ENCODE data around the gene SCNN1B. TPM values are rescaled to one million over a fixed set of nuclear protein-coding genes. Genes with fewer than 3 reads are reported as not detected.

The SCNN1B gene
- total RNA-seq, 2 donors from 2014 or later, result not detected

GRCh38 chr16:23257682-23258081 is 44.4 kb upstream of the SCNN1B start:
- H3K36me3 ChIP-seq (ENCODE audit: control insufficient read depth, insufficient read depth, low read length), result no peaks in the 10 kb centered on the region
- Mint-ChIP-seq H3K4me1 (no peaks in the 10 kb centered on the region), H3K27ac (no peak overlapping the region), H3K4me3 (no peak overlapping the region), H3K27me3 (ENCODE audit: insufficient read depth) (peaks cover 3% of the 10 kb centered on the region), H3K36me3 (ENCODE audit: low read depth) (no peaks in the 10 kb centered on the region), H3K9me3 (no peaks in the 10 kb centered on the region)
- no peak for TF ChIP-seq CTCF (conservative IDR thresholded peaks at IDR 0.05)
- DNase-seq, result no peak
- no peak overlapping the region for H3K4me3 ChIP-seq (ENCODE audit: low read length)
- H3K9me3 ChIP-seq (ENCODE audit: control insufficient read depth, low read length), result no peaks in the 10 kb centered on the region
- no peaks in the 10 kb centered on the region for H3K27me3 ChIP-seq (ENCODE audit: control insufficient read depth, insufficient read depth, low read length, poor library complexity, severe bottlenecking)
- no peaks in the 10 kb centered on the region for H3K4me1 ChIP-seq (ENCODE audit: control insufficient read depth, insufficient read depth, low read length)
- no peak overlapping the region for H3K9ac ChIP-seq (ENCODE audit: extremely low read depth, low read length, poor library complexity, severe bottlenecking)
- WGBS, 2 experiments (ENCODE audit: insufficient coverage in 1 of 2, insufficient read length in 1 of 2), result 96 to 100% methylated on average over 1 of the region's 1 CpG
- no peak overlapping the region for H3K27ac ChIP-seq (ENCODE audit: low read depth, low read length)

- Histone ChIP-seq H3K9me3 (ENCODE audit: control insufficient read depth, low read length) (no peaks in the 10 kb centered on the region), H3K4me3 (ENCODE audit: low read length) (no peak overlapping the region), H3K4me1 (ENCODE audit: control insufficient read depth, insufficient read depth, low read length) (no peaks in the 10 kb centered on the region), H3K27ac (ENCODE audit: low read depth, low read length) (no peak overlapping the region), H3K36me3 (ENCODE audit: control insufficient read depth, insufficient read depth, low read length) (no peaks in the 10 kb centered on the region), H3K27me3 (ENCODE audit: control insufficient read depth, insufficient read depth, low read length, poor library complexity, severe bottlenecking) (no peaks in the 10 kb centered on the region), H3K9ac (ENCODE audit: extremely low read depth, low read length, poor library complexity, severe bottlenecking) (no peak overlapping the region)
- Mint-ChIP-seq H3K36me3 (ENCODE audit: low read depth) (no peaks in the 10 kb centered on the region), H3K27me3 (ENCODE audit: insufficient read depth) (peaks cover 3% of the 10 kb centered on the region), H3K9me3 (no peaks in the 10 kb centered on the region), H3K4me1 (no peaks in the 10 kb centered on the region), H3K27ac (no peak overlapping the region), H3K4me3 (no peak overlapping the region)
- TF ChIP-seq CTCF (conservative IDR thresholded peaks at IDR 0.05), result no peak
- WGBS, 2 experiments (ENCODE audit: insufficient coverage in 1 of 2, insufficient read length in 1 of 2), result 93% methylated on average over 2 of the region's 2 CpGs; no CpG with 5 or more reads in 1 of the 2 experiments
- DNase-seq, result no peak
Observed at GRCh38 chr16:23258919-23259237, 43.2 kb upstream of the SCNN1B start.

- H3K4me3 Mint-ChIP-seq, result no peak overlapping the region
- no peaks in the 10 kb centered on the region for H3K9me3 Mint-ChIP-seq
- Histone ChIP-seq H3K27me3 (ENCODE audit: control insufficient read depth, insufficient read depth, low read length, poor library complexity, severe bottlenecking) (no peaks in the 10 kb centered on the region), H3K9ac (ENCODE audit: extremely low read depth, low read length, poor library complexity, severe bottlenecking) (no peak overlapping the region), H3K36me3 (ENCODE audit: control insufficient read depth, insufficient read depth, low read length) (no peaks in the 10 kb centered on the region), H3K4me1 (ENCODE audit: control insufficient read depth, insufficient read depth, low read length) (no peaks in the 10 kb centered on the region), H3K4me3 (ENCODE audit: low read length) (no peak overlapping the region), H3K27ac (ENCODE audit: low read depth, low read length) (no peak overlapping the region), H3K9me3 (ENCODE audit: control insufficient read depth, low read length) (no peaks in the 10 kb centered on the region)
- 79 to 87% methylated on average over 4 to 6 of the region's 6 CpGs for WGBS, 2 experiments (ENCODE audit: insufficient coverage in 1 of 2, insufficient read length in 1 of 2)
- no peak for TF ChIP-seq CTCF (conservative IDR thresholded peaks at IDR 0.05)
- H3K27me3 Mint-ChIP-seq (ENCODE audit: insufficient read depth), result no peaks in the 10 kb centered on the region
- no peaks in the 10 kb centered on the region for H3K36me3 Mint-ChIP-seq (ENCODE audit: low read depth)
- H3K4me1 Mint-ChIP-seq, result no peaks in the 10 kb centered on the region
- no peak for DNase-seq
- no peak overlapping the region for H3K27ac Mint-ChIP-seq
Observed at GRCh38 chr16:23267647-23268046, 34.5 kb upstream of the SCNN1B start.
